H9 (cell line): ENCODE results near the gene MYO10. TPM values are rescaled to one million over a fixed set of nuclear protein-coding genes. Genes with fewer than 3 reads are reported as not detected.
"Not testable (repeated sequence)": the region's sequence is repeated elsewhere in the genome, so short reads cannot be mapped to it uniquely, and the experiment has no call there.

Experiments used
- DNase-seq: peaks from one replicate; pipeline ENCODE4 v3.0.0-alpha.2; 2017
- H2AFZ ChIP-seq: one replicate; pipeline ENCODE4 v1.6.1; 2013; ENCODE audit warnings: mild to moderate bottlenecking, low read length, control low read depth, moderate library complexity
- H2AK5ac ChIP-seq: 2 replicates; pipeline ENCODE4 v1.6.1; 2013; ENCODE audit warnings: low read length, control low read depth, mixed read lengths; ENCODE audit not compliant: insufficient read length
- H2BK120ac ChIP-seq: one replicate; pipeline ENCODE4 v1.6.1; 2013; ENCODE audit warnings: low read depth, mild to moderate bottlenecking, low read length, control low read depth, inconsistent platforms; ENCODE audit not compliant: poor library complexity, severe bottlenecking
- H2BK12ac ChIP-seq: 2 replicates; pipeline ENCODE4 v1.6.1; 2013; ENCODE audit warnings: low read length, control low read depth, mixed read lengths, low read depth; ENCODE audit not compliant: insufficient read length
- H2BK15ac ChIP-seq: 2 replicates; pipeline ENCODE4 v1.6.1; 2013; ENCODE audit warnings: low read depth, low read length, control low read depth
- H2BK20ac ChIP-seq: one replicate; pipeline ENCODE4 v1.6.1; 2013; ENCODE audit warnings: low read depth, mild to moderate bottlenecking, low read length, control low read depth, inconsistent platforms; ENCODE audit not compliant: poor library complexity, severe bottlenecking
- H2BK5ac ChIP-seq: 2 replicates; pipeline ENCODE4 v1.6.1; 2013; ENCODE audit warnings: low read length, control low read depth, mixed read lengths; ENCODE audit not compliant: insufficient read length
- H3K14ac ChIP-seq: 2 replicates; pipeline ENCODE4 v1.6.1; 2013; ENCODE audit warnings: low read length, control low read depth; ENCODE audit not compliant: insufficient read depth
- H3K18ac ChIP-seq: 2 replicates; pipeline ENCODE4 v1.6.1; 2013; ENCODE audit warnings: low read depth, mild to moderate bottlenecking, mixed read lengths, low read length, control low read depth; ENCODE audit not compliant: insufficient read length
- H3K23ac ChIP-seq: 2 replicates; pipeline ENCODE4 v1.6.1; 2013; ENCODE audit warnings: low read length, control low read depth, mixed read lengths, low read depth; ENCODE audit not compliant: insufficient read length
- H3K23me2 ChIP-seq: 2 replicates; pipeline ENCODE4 v1.6.1; 2013; ENCODE audit warnings: low read depth, mild to moderate bottlenecking, mixed read lengths, low read length, control low read depth; ENCODE audit not compliant: insufficient read length, poor library complexity, severe bottlenecking
- H3K27ac ChIP-seq: 2 replicates; pipeline ENCODE4 v1.5.1; 2013; ENCODE audit warnings: low read length, control low read depth, mixed read lengths, low read depth; ENCODE audit not compliant: insufficient read length
- H3K27me3 ChIP-seq: 2 replicates; pipeline ENCODE4 v1.6.1; 2013; ENCODE audit warnings: low read length, control low read depth, inconsistent platforms; ENCODE audit not compliant: insufficient read depth
- H3K4ac ChIP-seq: 2 replicates; pipeline ENCODE4 v1.6.1; 2013; ENCODE audit warnings: low read depth, mild to moderate bottlenecking, control low read depth, inconsistent platforms, low read length, moderate library complexity
- H3K4me1 ChIP-seq: 2 replicates; pipeline ENCODE4 v1.6.1; 2013; ENCODE audit warnings: low read length, control low read depth, inconsistent platforms; ENCODE audit not compliant: insufficient read depth
- H3K4me2 ChIP-seq: 2 replicates; pipeline ENCODE4 v1.6.1; 2013; ENCODE audit warnings: low read length, control low read depth, mixed read lengths; ENCODE audit not compliant: insufficient read length, insufficient read depth
- H3K56ac ChIP-seq: 2 replicates; pipeline ENCODE4 v1.6.1; 2013; ENCODE audit warnings: low read depth, mild to moderate bottlenecking, mixed read lengths, low read length, control low read depth; ENCODE audit not compliant: insufficient read length
- H3K79me1 ChIP-seq: 2 replicates; pipeline ENCODE4 v1.6.1; 2013; ENCODE audit warnings: low read depth, mild to moderate bottlenecking, moderate library complexity, low read length, control low read depth, inconsistent platforms; ENCODE audit not compliant: insufficient read depth, poor library complexity, severe bottlenecking
- H3K79me2 ChIP-seq: 2 replicates; pipeline ENCODE4 v1.6.1; 2013; ENCODE audit warnings: low read length, control low read depth, inconsistent platforms; ENCODE audit not compliant: insufficient read depth
- H3K9ac ChIP-seq: 2 replicates; pipeline ENCODE4 v1.6.1; 2013; ENCODE audit warnings: low read length, control low read depth, mixed read lengths; ENCODE audit not compliant: insufficient read length; ENCODE audit errors: extremely low read depth
- H3K9me3 ChIP-seq: one replicate; pipeline ENCODE4 v1.6.1; 2013; ENCODE audit warnings: low read depth, low read length, inconsistent platforms; ENCODE audit not compliant: control insufficient read depth
- H3T11ph ChIP-seq: one replicate; pipeline ENCODE4 v1.6.1; 2013; ENCODE audit warnings: mild to moderate bottlenecking, low read length, control low read depth, inconsistent platforms
- H4K20me1 ChIP-seq: one replicate; pipeline ENCODE4 v1.6.1; 2013; ENCODE audit not compliant: control insufficient read depth, insufficient read length, insufficient read depth
- H4K5ac ChIP-seq: 2 replicates; pipeline ENCODE4 v1.6.1; 2013; ENCODE audit warnings: low read depth, mild to moderate bottlenecking, mixed read lengths, low read length, control low read depth; ENCODE audit not compliant: insufficient read length
- H4K8ac ChIP-seq: replicated peaks from 2 replicates; pipeline ENCODE4 v1.6.1; 2013; ENCODE audit warnings: low read length, control low read depth, mixed read lengths, low read depth; ENCODE audit not compliant: insufficient read length
- H4K91ac ChIP-seq: 2 replicates; pipeline ENCODE4 v1.6.1; 2013; ENCODE audit warnings: low read depth, mild to moderate bottlenecking, moderate library complexity, mixed read lengths, low read length, control low read depth; ENCODE audit not compliant: insufficient read length
- H3K27ac Mint-ChIP-seq, 3 experiments: 2 replicates in 2 of 3; 3 replicates in 1 of 3; pipeline ENCODE4 v1.8.0; 2020 to 2021; ENCODE audit warnings: mixed read lengths in 3 of 3, mild to moderate bottlenecking in 1 of 3, moderate library complexity in 1 of 3
- H3K27me3 Mint-ChIP-seq: 2 replicates; pipeline ENCODE4 v1.8.0; 2021; ENCODE audit warnings: low read depth, mild to moderate bottlenecking, moderate library complexity, mixed read lengths
- H3K36me3 Mint-ChIP-seq, 3 experiments: 2 replicates in 2 of 3; 3 replicates in 1 of 3; pipeline ENCODE4 v1.8.0; 2020 to 2021; ENCODE audit warnings: low read depth in 3 of 3, mixed read lengths in 3 of 3; ENCODE audit not compliant: insufficient read depth in 1 of 3
- H3K4me1 Mint-ChIP-seq, 2 experiments: 2 replicates each; pipeline ENCODE4 v1.8.0; 2020; ENCODE audit warnings: mixed read lengths in 2 of 2
- H3K4me3 Mint-ChIP-seq, 2 experiments: 2 replicates in 1 of 2; 3 replicates in 1 of 2; pipeline ENCODE4 v1.8.0; 2020 to 2021; ENCODE audit warnings: mild to moderate bottlenecking in 2 of 2, mixed read lengths in 2 of 2, moderate library complexity in 1 of 2
- H3K9me3 Mint-ChIP-seq, 2 experiments: 2 replicates in 1 of 2; 3 replicates in 1 of 2; pipeline ENCODE4 v1.8.0; 2020; ENCODE audit warnings: mild to moderate bottlenecking in 2 of 2, mixed read lengths in 2 of 2, moderate library complexity in 1 of 2
- WGBS: extraction: QIAGEN DNeasy Blood & Tissue Kit; methylation state at CpG from one replicate; pipeline ENCODE4 v1.1.7; 2013; ENCODE audit warnings: missing lambda C conversion rate, low lambda C conversion rate, mixed read lengths; ENCODE audit not compliant: insufficient read length; ENCODE audit errors: extremely low coverage; 5-methylcytosine and 5-hydroxymethylcytosine counted together
- long read RNA-seq: library from polyadenylated mRNA; unstranded; transcript quantifications from one replicate; pipeline ENCODE4 v2.0.0, GENCODE V29; 2020
- total RNA-seq: library from RNA; stranded (reverse); gene quantifications from 2 replicates; pipeline ENCODE4 v1.2.1, GENCODE V29; 2021
- TF ChIP-seq, protein P1 (sequence below): fragments of 200-600 bp; sonication (generic); conservative IDR thresholded peaks from 3 replicates; pipeline ENCODE4 v1.8.0; 2021; ENCODE audit warnings: antibody characterized with exemption, mild to moderate bottlenecking

MYO10 gene
- total RNA-seq, result 125 and 127 TPM in 2 replicates
- long read RNA-seq, full-length matches to known transcripts, result 35 of 201 reads
- long read RNA-seq, partial matches to known transcripts, result 151 of 201 reads
- long read RNA-seq, other reads (novel, unspliced or antisense), result 15 of 201 reads

DNA sequence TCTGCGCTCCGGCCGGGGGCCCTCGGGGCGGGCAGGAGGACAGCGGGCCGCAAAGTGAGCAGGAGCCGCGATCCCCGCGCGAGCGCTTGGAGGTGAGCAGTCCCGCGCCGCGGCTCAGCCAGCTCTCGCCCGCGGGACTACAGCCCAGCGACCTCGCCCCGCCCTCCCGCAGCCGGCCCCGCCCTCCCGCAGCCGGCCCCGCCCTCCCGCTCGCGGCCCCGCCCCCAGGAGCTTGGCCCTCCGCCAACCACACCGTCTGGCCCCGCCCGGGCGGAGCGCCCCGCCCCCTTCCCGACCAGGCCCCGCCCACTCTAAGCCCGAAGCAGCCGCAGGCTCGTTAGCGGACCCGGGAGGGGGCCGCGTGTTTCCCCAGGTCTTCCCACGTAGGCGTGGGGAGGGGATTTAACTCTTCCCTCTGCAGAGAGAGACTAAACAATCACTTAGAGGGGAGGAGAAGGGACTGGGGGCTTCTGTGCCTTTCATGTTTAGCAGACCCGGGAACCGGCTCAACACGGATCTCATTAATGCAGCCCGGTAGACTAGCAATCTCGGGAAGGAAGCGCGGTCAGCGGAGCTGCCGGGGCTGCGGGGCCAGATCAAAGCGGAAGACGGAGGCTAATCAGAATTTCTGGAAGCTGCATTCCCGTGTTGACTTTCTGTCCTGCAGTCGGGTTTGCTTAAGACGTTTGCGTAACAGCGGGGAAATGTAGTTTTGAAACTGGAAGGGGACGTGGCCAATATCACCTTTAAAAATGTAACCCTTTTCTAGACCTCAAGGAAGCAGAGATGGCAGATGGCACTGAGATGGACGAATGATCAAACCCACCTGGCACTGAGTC is at the start of gene MYO10:
Gene MYO10 (minus strand): TSS at position 139 of the 839 bp plus-strand sequence. CDS start 480 bp downstream, outside the sequence.
- no CpG with 5 or more reads among the region's 70 CpGs for WGBS
- Histone ChIP-seq H4K8ac (no peak within 1 kb of the TSS), H2BK15ac (no peak within 1 kb of the TSS), H2AK5ac (no peak within 1 kb of the TSS), H3K4ac (no peak within 1 kb of the TSS), H3K56ac (no peak within 1 kb of the TSS), H4K20me1 (no peaks in the 10 kb centered on the region), H3K14ac (peak within 1 kb of the TSS; percentile 88), H3K4me1 (no peaks in the 10 kb centered on the region; the same call in 1 of the 2 replicates), H3K4me2 (peak within 1 kb of the TSS; percentile 74), H3K27me3 (peaks cover 20% of the 10 kb centered on the region), H3K79me1 (peaks cover 8% of the 10 kb centered on the region), H2BK20ac (no peak within 1 kb of the TSS), H2BK120ac (no peak within 1 kb of the TSS), H3K18ac (peak within 1 kb of the TSS; percentile 82), H3K79me2 (no peaks in the 10 kb centered on the region; the same call in 1 of the 2 replicates), H3K27ac (no peak within 1 kb of the TSS), H3K23me2 (peaks cover 16% of the 10 kb centered on the region), H3K9me3 (no peaks in the 10 kb centered on the region), H4K91ac (no peak within 1 kb of the TSS), H3T11ph (no peak within 1 kb of the TSS), H3K23ac (no peak within 1 kb of the TSS), H2BK12ac (no peak within 1 kb of the TSS), H4K5ac (no peak within 1 kb of the TSS), H2AFZ (peak within 1 kb of the TSS; percentile 91), H3K9ac (peak within 1 kb of the TSS; percentile 64), H2BK5ac (no peak within 1 kb of the TSS)
- TF ChIP-seq, protein P1, sequence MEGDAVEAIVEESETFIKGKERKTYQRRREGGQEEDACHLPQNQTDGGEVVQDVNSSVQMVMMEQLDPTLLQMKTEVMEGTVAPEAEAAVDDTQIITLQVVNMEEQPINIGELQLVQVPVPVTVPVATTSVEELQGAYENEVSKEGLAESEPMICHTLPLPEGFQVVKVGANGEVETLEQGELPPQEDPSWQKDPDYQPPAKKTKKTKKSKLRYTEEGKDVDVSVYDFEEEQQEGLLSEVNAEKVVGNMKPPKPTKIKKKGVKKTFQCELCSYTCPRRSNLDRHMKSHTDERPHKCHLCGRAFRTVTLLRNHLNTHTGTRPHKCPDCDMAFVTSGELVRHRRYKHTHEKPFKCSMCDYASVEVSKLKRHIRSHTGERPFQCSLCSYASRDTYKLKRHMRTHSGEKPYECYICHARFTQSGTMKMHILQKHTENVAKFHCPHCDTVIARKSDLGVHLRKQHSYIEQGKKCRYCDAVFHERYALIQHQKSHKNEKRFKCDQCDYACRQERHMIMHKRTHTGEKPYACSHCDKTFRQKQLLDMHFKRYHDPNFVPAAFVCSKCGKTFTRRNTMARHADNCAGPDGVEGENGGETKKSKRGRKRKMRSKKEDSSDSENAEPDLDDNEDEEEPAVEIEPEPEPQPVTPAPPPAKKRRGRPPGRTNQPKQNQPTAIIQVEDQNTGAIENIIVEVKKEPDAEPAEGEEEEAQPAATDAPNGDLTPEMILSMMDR, result no peak
- DNase-seq, result peak; percentile 93
- Mint-ChIP-seq H3K9me3 (peaks cover 0 to 2% of the 10 kb centered on the region in 2 experiments; a peak in 1 of 5 replicates), H3K36me3 (no peaks in the 10 kb centered on the region), H3K27ac (peak within 1 kb of the TSS; percentile 18 to 97 (median 95); a peak in 5 of 7 replicates), H3K4me3 (peak within 1 kb of the TSS; percentile 94 to 99), H3K4me1 (peaks cover 41 to 48% of the 10 kb centered on the region in 2 experiments), H3K27me3 (peaks cover 68% of the 10 kb centered on the region)

DNA sequence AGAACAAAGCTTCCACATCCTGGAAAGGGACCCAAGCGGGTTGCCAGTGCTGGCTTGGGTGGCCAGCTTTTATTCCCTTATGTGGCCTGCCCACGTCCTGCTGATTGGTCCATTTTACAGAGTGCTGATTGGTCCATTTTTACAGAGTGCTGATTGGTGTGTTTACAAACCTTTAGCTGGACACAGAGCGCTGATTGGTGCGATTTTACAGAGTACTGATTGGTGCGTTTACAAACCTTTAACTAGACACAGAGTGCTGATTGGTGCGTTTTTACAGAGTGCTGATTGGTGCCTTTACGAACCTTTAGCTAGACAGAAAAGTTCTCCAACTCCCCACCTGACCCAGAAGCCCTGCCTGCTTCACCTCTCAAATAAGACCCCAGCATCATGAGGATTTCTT is 49.2 kb upstream of the MYO10 start:
- not testable (repeated sequence) for H3K27ac Mint-ChIP-seq, H4K91ac ChIP-seq, H3T11ph ChIP-seq, H3K18ac ChIP-seq, H3K36me3 Mint-ChIP-seq, H3K79me1 ChIP-seq, H3K56ac ChIP-seq, H3K14ac ChIP-seq, H2AK5ac ChIP-seq, H2BK120ac ChIP-seq, H3K4me1 Mint-ChIP-seq, H4K8ac ChIP-seq, H3K9me3 Mint-ChIP-seq, H2AFZ ChIP-seq, H3K23ac ChIP-seq, H3K4me2 ChIP-seq, H3K4me3 Mint-ChIP-seq, H2BK20ac ChIP-seq, H2BK15ac ChIP-seq, H3K79me2 ChIP-seq, H2BK12ac ChIP-seq, H3K9ac ChIP-seq, H4K20me1 ChIP-seq, H4K5ac ChIP-seq, H3K27ac ChIP-seq, H3K23me2 ChIP-seq, H3K9me3 ChIP-seq, H2BK5ac ChIP-seq, H3K27me3 Mint-ChIP-seq, H3K4me1 ChIP-seq, DNase-seq, H3K27me3 ChIP-seq, H3K4ac ChIP-seq
- no CpG with 5 or more reads among the region's 7 CpGs for WGBS
